SU-DHL-6 (cell line): ENCODE measurements around the gene CAPN8.

Source experiments
- H2AFZ ChIP-seq: fragments of 200-600 bp; sonication (generic); 2 replicates; pipeline ENCODE4 v1.6.1; 2014; ENCODE audit warnings: low read depth, mild to moderate bottlenecking, moderate library complexity, mixed read lengths, antibody characterized with exemption, low read length; ENCODE audit not compliant: severe bottlenecking
- H3F3A ChIP-seq: fragments of 200-600 bp; shearing (Covaris generic); 2 replicates; pipeline ENCODE4 v1.6.0; 2016; ENCODE audit warnings: antibody characterized with exemption, mild to moderate bottlenecking; ENCODE audit not compliant: insufficient read depth
- H3K27ac ChIP-seq: fragments of 200-600 bp; sonication (generic); 2 replicates; pipeline ENCODE4 v1.5.1; 2016; ENCODE audit warnings: low read depth, mild to moderate bottlenecking, low read length, moderate library complexity, mixed read lengths
- H3K27me3 ChIP-seq: fragments of 200-600 bp; sonication (generic), shearing (Covaris generic); 2 replicates; pipeline ENCODE4 v1.6.0; 2014; ENCODE audit warnings: mild to moderate bottlenecking, low read length
- H3K36me3 ChIP-seq: fragments of 200-600 bp; sonication (generic); 2 replicates; pipeline ENCODE4 v1.6.1; 2014; ENCODE audit warnings: mild to moderate bottlenecking, low read length, mixed read lengths
- H3K4me2 ChIP-seq: fragments of 300-600, 200-600 bp; shearing (Covaris generic), sonication (generic); 2 replicates; pipeline ENCODE4 v1.6.0; 2014; ENCODE audit warnings: low read length, low read depth, mild to moderate bottlenecking; ENCODE audit not compliant: poor library complexity, severe bottlenecking
- H3K4me3 ChIP-seq: fragments of 200-600 bp; sonication (generic); 2 replicates; pipeline ENCODE4 v1.5.1; 2014; ENCODE audit warnings: antibody characterized with exemption, low read length, mild to moderate bottlenecking, mixed read lengths; ENCODE audit not compliant: insufficient read depth, poor library complexity, severe bottlenecking
- H3K79me2 ChIP-seq: fragments of 200-600 bp; sonication (generic); 2 replicates; pipeline ENCODE4 v1.6.1; 2014; ENCODE audit warnings: mild to moderate bottlenecking, low read length, moderate library complexity; ENCODE audit not compliant: insufficient read depth
- H3K9ac ChIP-seq: fragments of 200-600 bp; sonication (generic); 2 replicates; pipeline ENCODE4 v1.7.0; 2014; ENCODE audit warnings: mild to moderate bottlenecking, low read length
- H3K9me2 ChIP-seq: fragments of 200-600 bp; sonication (generic); replicated peaks from 2 replicates; pipeline ENCODE4 v1.6.1; 2014; ENCODE audit warnings: low read length; ENCODE audit not compliant: insufficient read depth
- H3K9me3 ChIP-seq: fragments of 200-600 bp; sonication (generic); 2 replicates; pipeline ENCODE4 v1.6.1; 2014; ENCODE audit warnings: low read length, mixed read lengths; ENCODE audit not compliant: insufficient read depth
- H4K20me1 ChIP-seq: fragments of 200-600 bp; sonication (generic); 2 replicates; pipeline ENCODE4 v1.6.1; 2014; ENCODE audit warnings: low read depth, mild to moderate bottlenecking, antibody characterized with exemption, low read length, moderate library complexity, mixed read lengths
- CTCF ChIP-seq: fragments of 200-600 bp; sonication (generic); IDR thresholded peaks from one replicate; pipeline ENCODE4 v1.5.1; 2017; ENCODE audit warnings: antibody characterized with exemption, mild to moderate bottlenecking, low read length, moderate library complexity; ENCODE audit not compliant: insufficient read depth, poor library complexity, severe bottlenecking
- EZH2phosphoT487 ChIP-seq: fragments of 200-600 bp; sonication (generic), shearing (Covaris generic); conservative IDR thresholded peaks from 2 replicates; pipeline ENCODE4 v1.6.1; 2018; ENCODE audit warnings: mild to moderate bottlenecking, antibody characterized with exemption, low read length, moderate library complexity, mixed read lengths

The CAPN8 gene

GRCh38 chr1:223496883-223497282 lies 168.6 kb downstream of the CAPN8 start:
- no peak overlapping the region for H3K27ac ChIP-seq
- no peak overlapping the region for H3K9ac ChIP-seq
- no peaks in the 10 kb centered on the region for H3K9me2 ChIP-seq
- H3K36me3 ChIP-seq: no peaks in the 10 kb centered on the region
- H4K20me1 ChIP-seq: no peaks in the 10 kb centered on the region
- no peaks in the 10 kb centered on the region for H3K27me3 ChIP-seq
- no peaks in the 10 kb centered on the region for H3F3A ChIP-seq
- H3K79me2 ChIP-seq: no peaks in the 10 kb centered on the region
- no peak overlapping the region for H2AFZ ChIP-seq
- H3K9me3 ChIP-seq: no peaks in the 10 kb centered on the region
- H3K4me2 ChIP-seq: no peak overlapping the region
- no peak overlapping the region for H3K4me3 ChIP-seq
- TF ChIP-seq CTCF (no peak), EZH2phosphoT487 (no peak)

- H3K27me3 ChIP-seq: no peaks in the 10 kb centered on the region; the same call in 1 of the 2 replicates
- no peaks in the 10 kb centered on the region for H3K79me2 ChIP-seq
- H2AFZ ChIP-seq: no peak overlapping the region
- H3K27ac ChIP-seq: no peak overlapping the region
- no peaks in the 10 kb centered on the region for H3K9me3 ChIP-seq
- H3K9ac ChIP-seq: no peak overlapping the region
- H3F3A ChIP-seq: no peaks in the 10 kb centered on the region
- no peak overlapping the region for H3K4me3 ChIP-seq
- H3K4me2 ChIP-seq: no peak overlapping the region
- H3K36me3 ChIP-seq: no peaks in the 10 kb centered on the region
- no peaks in the 10 kb centered on the region for H4K20me1 ChIP-seq
- no peaks in the 10 kb centered on the region for H3K9me2 ChIP-seq
- TF ChIP-seq EZH2phosphoT487 (no peak), CTCF (no peak)
These were observed 170.4 kb downstream of the CAPN8 start for GRCh38 chr1:223494926-223495645.

GRCh38 chr1:223492044-223492443 lies 173.5 kb downstream of the CAPN8 start:
- Histone ChIP-seq H3K27me3 (no peaks in the 10 kb centered on the region; the same call in 1 of the 2 replicates), H3K4me3 (no peak overlapping the region), H3K36me3 (no peaks in the 10 kb centered on the region), H3K79me2 (no peaks in the 10 kb centered on the region), H3K27ac (no peak overlapping the region), H3K9ac (no peak overlapping the region), H3K9me3 (no peaks in the 10 kb centered on the region), H2AFZ (no peak overlapping the region), H3K9me2 (no peaks in the 10 kb centered on the region), H3F3A (no peaks in the 10 kb centered on the region), H3K4me2 (no peak overlapping the region), H4K20me1 (no peaks in the 10 kb centered on the region)
- TF ChIP-seq EZH2phosphoT487 (no peak), CTCF (no peak)
